Muscle of leg (tissue), 11 donors: ENCODE measurements around the gene GPR150. TPM values are rescaled to one million over a fixed set of nuclear protein-coding genes. Genes with fewer than 3 reads are reported as not detected.
A peak's percentile ranks its signal among the peaks of the same experiment; 100 is the strongest.

Experiments used
- DNase-seq: peaks from one replicate; pipeline ENCODE4 v3.0.0; 2013
- H3K27ac ChIP-seq: one replicate; pipeline ENCODE4 v1.5.1; 2013; ENCODE audit warnings: mild to moderate bottlenecking, low read length, control low read depth
- H3K27me3 ChIP-seq: one replicate; pipeline ENCODE4 v1.6.1; 2013; ENCODE audit warnings: low read length; ENCODE audit not compliant: control insufficient read depth, insufficient read depth
- H3K36me3 ChIP-seq: one replicate; pipeline ENCODE4 v1.6.1; 2013; ENCODE audit warnings: low read length; ENCODE audit not compliant: control insufficient read depth, insufficient read depth
- H3K4me1 ChIP-seq: one replicate; pipeline ENCODE4 v1.6.1; 2013; ENCODE audit warnings: low read length; ENCODE audit not compliant: control insufficient read depth, insufficient read depth
- H3K4me3 ChIP-seq: one replicate; pipeline ENCODE4 v1.5.1; 2013; ENCODE audit warnings: low read length, control low read depth
- H3K9me3 ChIP-seq: replicated peaks from 2 replicates; pipeline ENCODE4 v1.6.1; 2013; ENCODE audit warnings: low read depth, low read length; ENCODE audit not compliant: control insufficient read depth
- WGBS: methylation state at CpG from one replicate; pipeline ENCODE4 v1.1.5; 2013; ENCODE audit warnings: missing lambda C conversion rate; ENCODE audit not compliant: insufficient coverage; 5-methylcytosine and 5-hydroxymethylcytosine counted together
- polyA plus RNA-seq, 8 donors: library from polyadenylated mRNA; unstranded; fragments of 120-200 nt; gene quantifications; one replicate each; pipeline versions ENCODE4 v1.2.1 to v1.2.3, GENCODE V29; 2013; ENCODE audit warnings: inconsistent platforms in 1 of 8, low replicate concordance in 1 of 8; ENCODE audit not compliant: insufficient read length in 8 of 8, insufficient read depth in 1 of 8
- total RNA-seq: library from RNA; stranded (reverse); fragments of 120-200 nt; gene quantifications from one replicate; pipeline ENCODE4 v1.2.4, GENCODE V29; 2013

The GPR150 gene
- total and polyA plus RNA-seq, 9 donors: 0.06 to 0.33 (median 0.14) TPM

DNA sequence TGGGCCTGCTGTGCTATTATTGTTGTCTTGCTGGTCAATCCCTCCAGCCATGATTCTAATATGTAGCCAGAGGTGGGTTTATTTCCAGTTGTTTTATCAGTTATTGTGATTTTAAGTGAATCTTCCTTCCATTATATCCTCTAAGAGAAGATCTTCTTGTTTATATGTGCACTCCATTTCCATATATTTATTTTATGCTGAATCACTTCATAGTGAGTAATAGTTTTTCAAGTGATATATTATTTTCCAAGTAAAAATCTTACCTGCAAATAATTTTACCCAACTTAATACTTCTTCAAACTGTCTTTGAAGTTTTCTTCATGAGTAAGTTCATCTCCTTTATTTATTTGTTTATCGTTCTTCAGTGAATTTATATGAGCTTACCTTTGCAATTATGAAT, 13.5 kb upstream of the GPR150 start:
- Histone ChIP-seq H3K4me1 (no peaks in the 10 kb centered on the region), H3K27me3 (no peaks in the 10 kb centered on the region), H3K36me3 (no peaks in the 10 kb centered on the region), H3K27ac (no peak overlapping the region), H3K9me3 (no peaks in the 10 kb centered on the region), H3K4me3 (no peak overlapping the region)
- no peak for DNase-seq
- no CpG with 5 or more reads among the region's 1 CpG for WGBS

DNA sequence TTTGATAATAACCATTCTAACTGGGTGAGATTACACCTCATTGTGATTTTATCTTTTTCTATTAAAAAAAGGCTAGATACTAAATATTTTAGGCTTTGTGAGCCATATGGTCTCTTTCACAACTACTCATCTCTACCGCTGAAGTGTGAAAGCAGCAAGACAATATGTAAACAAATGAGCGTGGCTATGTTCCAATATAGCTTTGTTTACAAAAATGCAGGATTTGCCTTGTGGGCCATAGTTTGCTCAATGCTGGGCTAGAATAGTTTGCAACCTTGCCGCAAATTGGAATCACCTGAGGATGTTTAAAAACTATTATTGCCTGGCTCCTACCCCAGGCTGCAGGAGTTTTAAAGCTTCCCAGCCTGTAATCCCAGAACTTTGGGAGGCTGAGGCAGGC, 10.2 kb upstream of the GPR150 start:
- Histone ChIP-seq H3K36me3 (no peaks in the 10 kb centered on the region), H3K27me3 (no peaks in the 10 kb centered on the region), H3K4me3 (no peak overlapping the region), H3K27ac (no peak overlapping the region), H3K4me1 (no peaks in the 10 kb centered on the region), H3K9me3 (peaks cover 2% of the 10 kb centered on the region)
- DNase-seq: no peak
- WGBS: 100% methylated on average over 1 of the region's 3 CpGs

DNA sequence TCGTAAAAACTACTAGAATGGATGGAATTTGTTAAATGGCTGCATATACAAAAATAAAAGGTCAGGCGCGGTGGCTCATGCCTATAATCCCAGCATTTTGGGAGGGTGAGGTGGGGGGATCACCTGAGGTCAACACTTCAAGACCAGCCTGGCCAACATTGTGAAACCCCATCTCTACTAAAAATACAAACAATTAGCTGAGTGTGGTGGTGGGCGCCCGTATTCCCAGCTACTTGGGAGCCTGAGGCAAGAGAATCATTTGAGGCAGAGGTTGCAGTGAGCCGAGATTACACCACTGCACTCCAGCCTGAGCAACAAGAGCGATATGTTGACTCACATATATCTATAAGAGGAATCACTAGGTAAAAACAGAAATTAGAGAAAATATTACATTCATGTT, 9.3 kb upstream of the GPR150 start:
- Histone ChIP-seq H3K4me1 (no peaks in the 10 kb centered on the region), H3K9me3 (peaks cover 2% of the 10 kb centered on the region), H3K27ac (no peak overlapping the region), H3K27me3 (no peaks in the 10 kb centered on the region), H3K36me3 (no peaks in the 10 kb centered on the region), H3K4me3 (no peak overlapping the region)
- no CpG with 5 or more reads among the region's 7 CpGs for WGBS
- DNase-seq: no peak

DNA sequence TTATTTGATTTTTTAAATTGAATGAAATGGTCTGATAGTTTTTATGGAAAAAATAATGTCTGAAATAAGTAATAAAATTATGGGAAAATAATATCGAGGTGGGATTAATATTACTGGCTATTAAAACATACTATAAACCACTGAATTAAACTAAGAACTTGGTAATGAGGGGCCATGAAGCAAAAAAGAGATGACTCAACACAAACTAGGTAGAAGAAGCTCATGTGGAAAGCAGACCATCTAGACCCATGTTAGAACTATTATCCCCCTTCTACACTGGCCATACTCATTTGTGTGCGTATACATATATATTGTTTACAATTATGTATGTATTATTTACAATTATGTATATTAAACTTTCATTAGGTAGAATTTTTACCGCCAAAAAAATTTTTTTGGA, 8.5 kb upstream of the GPR150 start:
- DNase-seq: no peak
- no CpG with 5 or more reads among the region's 3 CpGs for WGBS
- Histone ChIP-seq H3K27ac (no peak overlapping the region), H3K4me3 (no peak overlapping the region), H3K27me3 (no peaks in the 10 kb centered on the region), H3K4me1 (no peaks in the 10 kb centered on the region), H3K9me3 (peaks cover 2% of the 10 kb centered on the region), H3K36me3 (no peaks in the 10 kb centered on the region)

DNA sequence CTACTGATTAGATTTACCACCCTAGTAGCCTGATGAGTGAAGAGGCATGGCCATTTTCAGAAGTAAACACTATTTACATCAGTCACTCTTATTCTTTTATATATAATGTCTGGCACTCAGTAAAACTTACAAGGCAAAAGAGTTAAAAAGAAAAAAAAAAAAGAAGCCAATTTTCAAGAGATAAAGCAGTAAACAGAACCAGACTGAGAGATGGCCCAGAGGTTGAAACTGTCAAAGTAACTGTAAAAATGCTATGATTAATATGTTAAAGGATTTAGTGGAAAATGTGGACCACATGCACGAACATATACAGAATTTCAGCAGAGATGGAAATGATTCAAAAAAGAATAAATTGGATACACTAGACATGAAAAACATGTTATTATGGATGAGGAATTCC, 6.4 kb upstream of the GPR150 start:
- Histone ChIP-seq H3K4me1 (no peaks in the 10 kb centered on the region), H3K4me3 (no peak overlapping the region), H3K9me3 (peaks cover 2% of the 10 kb centered on the region), H3K27ac (no peak overlapping the region), H3K27me3 (no peaks in the 10 kb centered on the region), H3K36me3 (no peaks in the 10 kb centered on the region)
- WGBS: no CpG with 5 or more reads among the region's 1 CpG
- no peak for DNase-seq

DNA sequence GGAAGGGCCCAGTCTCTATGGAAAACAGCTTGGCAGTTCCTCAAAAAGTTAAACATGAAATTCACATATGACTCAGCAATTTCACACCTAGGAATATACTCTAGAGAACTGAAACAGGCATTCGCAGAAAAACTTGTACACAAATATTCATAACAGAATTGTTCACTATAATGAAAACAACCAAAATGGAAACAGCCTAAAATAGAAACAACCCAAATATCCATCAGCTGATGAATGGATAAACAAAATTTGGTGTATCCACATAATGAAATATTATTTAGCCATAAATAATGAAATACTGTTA, 4.8 kb upstream of the GPR150 start:
- no CpG with 5 or more reads among the region's 1 CpG for WGBS
- no peaks in the 10 kb centered on the region for H3K36me3 ChIP-seq
- peaks cover 6% of the 10 kb centered on the region for H3K27me3 ChIP-seq
- H3K9me3 ChIP-seq: peaks cover 2% of the 10 kb centered on the region
- H3K4me3 ChIP-seq: no peak overlapping the region
- no peak overlapping the region for H3K27ac ChIP-seq
- DNase-seq: no peak
- H3K4me1 ChIP-seq: peaks cover 6% of the 10 kb centered on the region

DNA sequence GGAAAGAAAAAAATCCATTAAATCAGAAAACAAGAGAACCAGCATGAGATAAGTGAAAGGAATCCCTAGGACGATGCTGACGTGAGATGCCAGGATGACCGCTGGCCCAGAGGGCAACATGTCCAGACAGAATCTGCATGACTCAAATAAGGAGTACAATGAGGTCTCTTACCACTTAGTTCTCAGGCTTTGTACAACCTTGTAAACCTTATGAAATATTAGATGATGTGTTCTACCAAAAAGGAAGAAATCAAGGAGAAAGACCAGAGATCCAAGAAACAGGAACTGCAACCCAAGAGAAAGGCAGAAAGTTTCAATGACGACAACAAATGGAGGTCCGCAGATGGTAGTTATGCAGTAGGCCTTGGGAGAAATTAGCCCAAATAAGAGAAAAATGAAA, 2.8 kb upstream of the GPR150 start:
- DNase-seq: no peak
- H3K36me3 ChIP-seq: no peaks in the 10 kb centered on the region
- H3K27me3 ChIP-seq: peaks cover 13% of the 10 kb centered on the region
- H3K4me1 ChIP-seq: peaks cover 12% of the 10 kb centered on the region
- H3K27ac ChIP-seq: no peak overlapping the region
- H3K4me3 ChIP-seq: no peak overlapping the region
- H3K9me3 ChIP-seq: peaks cover 2% of the 10 kb centered on the region
- 72% methylated on average over 5 of the region's 5 CpGs for WGBS

DNA sequence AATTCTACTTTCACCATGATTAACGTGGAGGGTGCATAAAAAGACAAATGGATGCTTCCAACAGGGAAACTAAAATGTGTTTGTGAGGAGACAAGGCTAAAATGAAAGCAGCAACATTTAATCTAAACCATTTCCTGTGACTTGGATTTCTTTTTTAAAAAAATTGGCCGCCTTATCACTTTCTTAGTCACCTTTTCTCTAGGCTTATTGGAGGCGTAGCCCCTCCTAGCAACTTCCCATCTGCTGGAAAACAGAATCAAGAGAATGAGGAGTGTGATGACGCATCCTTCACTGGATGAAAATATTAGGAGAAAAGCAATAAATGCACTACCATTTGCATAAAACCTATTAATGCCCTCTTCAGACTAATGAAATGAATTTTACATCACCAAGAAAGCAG, 791 bp upstream of the GPR150 start:
- no peak overlapping the region for H3K4me3 ChIP-seq
- no peaks in the 10 kb centered on the region for H3K9me3 ChIP-seq
- H3K27ac ChIP-seq: no peak overlapping the region
- WGBS: no CpG with 5 or more reads among the region's 4 CpGs
- no peaks in the 10 kb centered on the region for H3K36me3 ChIP-seq
- H3K4me1 ChIP-seq: peaks cover 12% of the 10 kb centered on the region
- DNase-seq: no peak
- H3K27me3 ChIP-seq: peaks cover 15% of the 10 kb centered on the region

DNA sequence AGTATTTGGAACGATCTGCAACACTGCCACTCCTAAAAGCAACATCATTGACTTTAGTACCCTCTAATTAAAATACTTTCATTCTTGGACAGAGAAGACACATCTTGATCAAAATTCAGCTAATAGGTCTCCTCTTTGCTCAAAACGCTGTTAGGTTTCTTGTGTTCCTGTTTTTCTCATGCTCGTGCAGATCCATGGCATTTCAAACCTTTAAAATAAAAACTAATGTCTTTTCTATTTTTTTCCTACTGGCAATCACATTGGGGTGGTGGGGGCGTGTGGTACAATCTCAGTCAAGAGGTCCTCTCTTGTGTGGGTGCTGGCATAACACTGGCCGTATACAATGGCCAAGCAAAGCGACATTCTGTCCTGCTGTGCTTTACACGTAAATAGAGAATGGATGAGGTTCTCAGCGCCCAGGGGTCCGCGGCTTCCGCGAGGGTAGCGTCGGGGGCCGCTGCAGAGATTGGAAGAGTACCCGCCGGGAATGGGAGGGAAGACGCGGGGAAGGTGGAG, 315 bp upstream of the GPR150 start:
- Histone ChIP-seq H3K36me3 (no peaks in the 10 kb centered on the region), H3K4me1 (peaks cover 12% of the 10 kb centered on the region), H3K27ac (no peak overlapping the region), H3K4me3 (peak overlapping the region; percentile 49), H3K27me3 (peaks cover 15% of the 10 kb centered on the region), H3K9me3 (no peaks in the 10 kb centered on the region)
- no peak for DNase-seq
- WGBS: 22% methylated on average over 3 of the region's 19 CpGs

DNA sequence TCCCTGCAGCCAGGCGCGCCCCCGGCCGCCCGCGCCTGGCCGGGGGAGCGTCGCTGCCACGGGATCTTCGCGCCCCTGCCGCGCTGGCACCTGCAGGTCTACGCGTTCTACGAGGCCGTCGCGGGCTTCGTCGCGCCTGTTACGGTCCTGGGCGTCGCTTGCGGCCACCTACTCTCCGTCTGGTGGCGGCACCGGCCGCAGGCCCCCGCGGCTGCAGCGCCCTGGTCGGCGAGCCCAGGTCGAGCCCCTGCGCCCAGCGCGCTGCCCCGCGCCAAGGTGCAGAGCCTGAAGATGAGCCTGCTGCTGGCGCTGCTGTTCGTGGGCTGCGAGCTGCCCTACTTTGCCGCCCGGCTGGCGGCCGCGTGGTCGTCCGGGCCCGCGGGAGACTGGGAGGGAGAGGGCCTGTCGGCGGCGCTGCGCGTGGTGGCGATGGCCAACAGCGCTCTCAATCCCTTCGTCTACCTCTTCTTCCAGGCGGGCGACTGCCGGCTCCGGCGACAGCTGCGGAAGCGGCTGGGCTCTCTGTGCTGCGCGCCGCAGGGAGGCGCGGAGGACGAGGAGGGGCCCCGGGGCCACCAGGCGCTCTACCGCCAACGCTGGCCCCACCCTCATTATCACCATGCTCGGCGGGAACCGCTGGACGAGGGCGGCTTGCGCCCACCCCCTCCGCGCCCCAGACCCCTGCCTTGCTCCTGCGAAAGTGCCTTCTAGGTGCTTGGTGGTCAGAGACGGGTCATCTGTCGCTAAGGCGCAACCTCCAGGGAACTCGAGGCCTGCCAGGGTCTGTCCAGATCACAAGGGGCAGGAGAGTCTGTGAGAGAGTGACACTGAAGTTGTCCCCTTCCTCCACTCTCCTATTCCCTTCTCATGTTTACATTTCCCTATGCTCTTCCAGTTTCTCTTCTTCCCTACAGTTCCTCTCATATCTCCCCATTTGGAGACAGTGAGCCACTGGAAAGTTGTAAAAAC, 1.3 kb downstream of the GPR150 start:
- Histone ChIP-seq H3K9me3 (no peaks in the 10 kb centered on the region), H3K27ac (no peak overlapping the region)
- peak; percentile 40 for DNase-seq

More for the DNA sequence above, 1.3 kb downstream of the GPR150 start:
- H3K27me3 ChIP-seq: peaks cover 15% of the 10 kb centered on the region
- under 1% methylated on average over 77 of the region's 92 CpGs for WGBS
- H3K4me1 ChIP-seq: peaks cover 12% of the 10 kb centered on the region
- no peaks in the 10 kb centered on the region for H3K36me3 ChIP-seq
- H3K4me3 ChIP-seq: peak overlapping the region; percentile 35
